DOHH2 (cell line): ENCODE measurements around the gene GPR62.

Experiments
- H3F3A ChIP-seq: fragments of 200-600 bp; sonication (generic), shearing (Covaris generic); 2 replicates; pipeline ENCODE4 v1.6.0; 2016; ENCODE audit warnings: antibody characterized with exemption, mild to moderate bottlenecking; ENCODE audit not compliant: control insufficient read depth, insufficient read depth
- H3K27ac ChIP-seq: fragments of 200-600 bp; sonication (generic); 2 replicates; pipeline ENCODE4 v1.5.1; 2014; ENCODE audit warnings: low read depth, mild to moderate bottlenecking, low read length, moderate library complexity
- H3K27me3 ChIP-seq: fragments of 200-600 bp; sonication (generic); 2 replicates; pipeline ENCODE4 v1.6.1; 2014; ENCODE audit warnings: mild to moderate bottlenecking, low read length, mixed read lengths; ENCODE audit not compliant: control insufficient read depth
- H3K36me3 ChIP-seq: fragments of 200-600 bp; sonication (generic); 2 replicates; pipeline ENCODE4 v1.6.1; 2014; ENCODE audit warnings: mild to moderate bottlenecking, low read length, moderate library complexity, mixed read lengths; ENCODE audit not compliant: control insufficient read depth
- H3K4me1 ChIP-seq: fragments of 200-600 bp; sonication (generic); 2 replicates; pipeline ENCODE4 v1.6.1; 2014; ENCODE audit warnings: mild to moderate bottlenecking, low read length, mixed read lengths; ENCODE audit not compliant: control insufficient read depth
- H3K4me2 ChIP-seq: fragments of 200-600 bp; sonication (generic); 2 replicates; pipeline ENCODE4 v1.6.0; 2014; ENCODE audit warnings: mild to moderate bottlenecking, low read length, moderate library complexity
- H3K4me3 ChIP-seq: fragments of 200-600 bp; sonication (generic); 2 replicates; pipeline ENCODE4 v1.5.1; 2014; ENCODE audit warnings: mild to moderate bottlenecking, low read length, mixed read lengths
- H3K79me2 ChIP-seq: fragments of 200-600 bp; sonication (generic); 2 replicates; pipeline ENCODE4 v1.6.1; 2014; ENCODE audit warnings: mild to moderate bottlenecking, low read length, mixed read lengths; ENCODE audit not compliant: control insufficient read depth
- H3K9me2 ChIP-seq: fragments of 200-600 bp; sonication (generic); replicated peaks from 2 replicates; pipeline ENCODE4 v1.6.1; 2014; ENCODE audit warnings: mild to moderate bottlenecking, low read length, mixed read lengths; ENCODE audit not compliant: control insufficient read depth
- H3K9me3 ChIP-seq: fragments of 200-600 bp; sonication (generic); 2 replicates; pipeline ENCODE4 v1.6.1; 2014; ENCODE audit warnings: antibody characterized with exemption, low read length, mixed read lengths; ENCODE audit not compliant: control insufficient read depth, insufficient read depth
- H4K20me1 ChIP-seq: fragments of 200-600 bp; sonication (generic); 2 replicates; pipeline ENCODE4 v1.6.0; 2014; ENCODE audit warnings: low read depth, mild to moderate bottlenecking, antibody characterized with exemption, low read length, moderate library complexity; ENCODE audit not compliant: control insufficient read depth, insufficient read depth
- CTCF ChIP-seq: fragments of 200-600 bp; sonication (generic); IDR thresholded peaks from one replicate; pipeline ENCODE4 v1.5.1; 2014; ENCODE audit warnings: antibody characterized with exemption, mild to moderate bottlenecking, low read depth, low read length; ENCODE audit not compliant: poor library complexity, severe bottlenecking
- EZH2phosphoT487 ChIP-seq: fragments of 200-600 bp; sonication (generic); IDR thresholded peaks from 2 replicates; pipeline ENCODE4 v1.6.1; 2017; ENCODE audit warnings: borderline replicate concordance, mild to moderate bottlenecking, antibody characterized with exemption, low read length, moderate library complexity, mixed read lengths

GPR62 gene

GRCh38 chr3:51955893-51956770, 951 bp downstream of the GPR62 start:
- Histone ChIP-seq H3F3A (no peaks in the 10 kb centered on the region), H3K36me3 (no peaks in the 10 kb centered on the region), H3K4me3 (no peak overlapping the region), H3K27me3 (peaks cover 10% of the 10 kb centered on the region; the same call in 1 of the 2 replicates), H3K79me2 (no peaks in the 10 kb centered on the region), H3K4me2 (no peak overlapping the region), H3K27ac (no peak overlapping the region), H3K9me3 (no peaks in the 10 kb centered on the region), H4K20me1 (no peaks in the 10 kb centered on the region), H3K9me2 (no peaks in the 10 kb centered on the region), H3K4me1 (no peaks in the 10 kb centered on the region)
- TF ChIP-seq CTCF = peak; percentile 59
- TF ChIP-seq EZH2phosphoT487 = no peak

GRCh38 chr3:51957520-51958205, 2.5 kb downstream of the GPR62 start:
- Histone ChIP-seq H3K9me3 (no peaks in the 10 kb centered on the region), H4K20me1 (no peaks in the 10 kb centered on the region), H3K4me2 (no peak overlapping the region), H3K36me3 (no peaks in the 10 kb centered on the region), H3K4me1 (no peaks in the 10 kb centered on the region), H3K27ac (no peak overlapping the region), H3K79me2 (no peaks in the 10 kb centered on the region), H3K9me2 (no peaks in the 10 kb centered on the region), H3K4me3 (no peak overlapping the region), H3K27me3 (peaks cover 12% of the 10 kb centered on the region; the same call in 1 of the 2 replicates), H3F3A (no peaks in the 10 kb centered on the region)
- TF ChIP-seq EZH2phosphoT487 = no peak
- no peak for TF ChIP-seq CTCF

GRCh38 chr3:51958603-51959521, 3.7 kb downstream of the GPR62 start:
- Histone ChIP-seq H3K27ac (no peak overlapping the region), H3K4me1 (no peaks in the 10 kb centered on the region), H3K9me3 (no peaks in the 10 kb centered on the region), H3K9me2 (no peaks in the 10 kb centered on the region), H3F3A (no peaks in the 10 kb centered on the region), H3K27me3 (peaks cover 14% of the 10 kb centered on the region; the same call in 1 of the 2 replicates), H3K79me2 (no peaks in the 10 kb centered on the region), H4K20me1 (no peaks in the 10 kb centered on the region), H3K4me3 (no peak overlapping the region), H3K4me2 (no peak overlapping the region), H3K36me3 (no peaks in the 10 kb centered on the region)
- TF ChIP-seq EZH2phosphoT487 (no peak), CTCF (no peak)
